Measurements from ENCODE around the gene PRR12.

PRR12 gene

GRCh38 chr19:49665036-49665350 lies 74.0 kb downstream of the PRR12 start:
- no peak for DNase-seq (ENCODE audit: low read depth in 2 of 2)
- no peak for TF ChIP-seq CTCF (IDR thresholded peaks at IDR 0.05; ENCODE audit: low read depth, low read length)
- H3K4me3 ChIP-seq (replicated peaks in 1 of 2; ENCODE audit: low read depth in 2 of 2, low read length in 2 of 2): peak overlapping the region; percentile 72 to 88

- peak; percentile 97 for DNase-seq (ENCODE audit: low read depth in 2 of 2)
- H3K4me3 ChIP-seq (replicated peaks in 1 of 2; ENCODE audit: low read depth in 2 of 2, low read length in 2 of 2): peak within 1 kb of the TSS; percentile 72 to 88
- TF ChIP-seq CTCF (IDR thresholded peaks at IDR 0.05; ENCODE audit: low read depth, low read length): no peak
These were observed 74.6 kb downstream of the PRR12 start, which contains the start of the genes BCL2L12 and IRF3 for GRCh38 chr19:49665351-49666119. Gene BCL2L12 (plus strand): TSS chr19:49665933. CDS start chr19:49666693, 760 bp downstream. Gene IRF3 (minus strand): TSS chr19:49665857. CDS start chr19:49664838, 1,019 bp downstream.

GRCh38 chr19:49666120-49666444 lies 75.1 kb downstream of the PRR12 start:
- no peak for TF ChIP-seq CTCF (IDR thresholded peaks at IDR 0.05; ENCODE audit: low read depth, low read length)
- peak overlapping the region; percentile 72 to 88 for H3K4me3 ChIP-seq (replicated peaks in 1 of 2; ENCODE audit: low read depth in 2 of 2, low read length in 2 of 2)
- DNase-seq (ENCODE audit: low read depth in 2 of 2): no peak

- H3K4me3 ChIP-seq (replicated peaks in 1 of 2; ENCODE audit: low read depth in 2 of 2, low read length in 2 of 2): no peak overlapping the region
- DNase-seq (ENCODE audit: low read depth in 2 of 2): no peak
- no peak for TF ChIP-seq CTCF (IDR thresholded peaks at IDR 0.05; ENCODE audit: low read depth, low read length)
These were observed 76.5 kb downstream of the PRR12 start for GRCh38 chr19:49667473-49667872.

GRCh38 chr19:49669516-49669915 lies 78.5 kb downstream of the PRR12 start:
- no peak for TF ChIP-seq CTCF (IDR thresholded peaks at IDR 0.05; ENCODE audit: low read depth, low read length)
- no peak overlapping the region for H3K4me3 ChIP-seq (replicated peaks in 1 of 2; ENCODE audit: low read depth in 2 of 2, low read length in 2 of 2)
- no peak for DNase-seq (ENCODE audit: low read depth in 2 of 2)

- no peak overlapping the region for H3K4me3 ChIP-seq (replicated peaks in 1 of 2; ENCODE audit: low read depth in 2 of 2, low read length in 2 of 2)
- TF ChIP-seq CTCF (IDR thresholded peaks at IDR 0.05; ENCODE audit: low read depth, low read length): peak; percentile 97
- DNase-seq (ENCODE audit: low read depth in 2 of 2): peak; percentile 72 to 77
These were observed 81.3 kb downstream of the PRR12 start for GRCh38 chr19:49672131-49672919.
